Keratinocyte (primary cell): ENCODE measurements around the gene DENND10. TPM values are rescaled to one million over a fixed set of nuclear protein-coding genes. Genes with fewer than 3 reads are reported as not detected.

Source experiments
- DNase-seq: peaks from one replicate; pipeline ENCODE4 v3.0.0-alpha.2; 2011; ENCODE audit warnings: low read depth, missing footprints, low spot score
- FAIRE-seq: peaks from 2 replicates; lab custom pipeline; 2011; peaks lifted over from hg19 to GRCh38; lab: Jason Lieb, UNC
- H2AFZ ChIP-seq: 2 replicates; pipeline ENCODE4 v1.6.0; 2012; ENCODE audit warnings: low read length, control low read depth, inconsistent platforms; ENCODE audit not compliant: control insufficient read depth
- H3K27ac ChIP-seq: 2 replicates; pipeline ENCODE4 v1.5.1; 2011; ENCODE audit warnings: low read length; ENCODE audit not compliant: control insufficient read depth, insufficient read depth
- H3K27me3 ChIP-seq: 3 replicates; pipeline ENCODE4 v1.6.0; 2011; ENCODE audit warnings: low read length; ENCODE audit not compliant: control insufficient read depth, insufficient read depth; ENCODE audit errors: extremely low read depth
- H3K36me3 ChIP-seq, 2 experiments: 2 replicates in 1 of 2; 3 replicates in 1 of 2; pipeline ENCODE4 v1.5.1; 2011; ENCODE audit warnings: low read length in 2 of 2, mild to moderate bottlenecking in 1 of 2; ENCODE audit not compliant: control insufficient read depth in 2 of 2, insufficient read depth in 2 of 2; ENCODE audit errors: extremely low read depth in 1 of 2
- H3K4me1 ChIP-seq: 3 replicates; pipeline ENCODE4 v1.5.1; 2011; ENCODE audit warnings: low read length; ENCODE audit not compliant: control insufficient read depth, insufficient read depth; ENCODE audit errors: extremely low read depth
- H3K4me2 ChIP-seq: 3 replicates; pipeline ENCODE4 v1.6.0; 2011; ENCODE audit warnings: low read depth, low read length; ENCODE audit not compliant: control insufficient read depth, insufficient read depth; ENCODE audit errors: extremely low read depth
- H3K4me3 ChIP-seq, 3 experiments: fragments of 200-600 bp in 1 of 3; sonication (generic) in 1 of 3; 2 replicates in 2 of 3; 3 replicates in 1 of 3; pipeline ENCODE4 v1.5.1; 2011 to 2016; ENCODE audit warnings: low read length in 3 of 3, mild to moderate bottlenecking in 3 of 3, control low read depth in 2 of 3, inconsistent platforms in 1 of 3, low read depth in 1 of 3, mixed read lengths in 1 of 3, mixed run types in 1 of 3, moderate library complexity in 1 of 3; ENCODE audit not compliant: control insufficient read depth in 2 of 3, insufficient read depth in 2 of 3; ENCODE audit errors: extremely low read depth in 1 of 3
- H3K79me2 ChIP-seq: 2 replicates; pipeline ENCODE4 v1.6.0; 2012; ENCODE audit warnings: low read length; ENCODE audit not compliant: control insufficient read depth, insufficient read depth
- H3K9ac ChIP-seq: 3 replicates; pipeline ENCODE4 v1.6.0; 2011; ENCODE audit warnings: low read length; ENCODE audit not compliant: control insufficient read depth, insufficient read depth; ENCODE audit errors: extremely low read depth
- H3K9me1 ChIP-seq: 3 replicates; pipeline ENCODE4 v1.6.0; 2011; ENCODE audit warnings: low read length; ENCODE audit not compliant: control insufficient read depth, insufficient read depth; ENCODE audit errors: extremely low read depth
- H3K9me3 ChIP-seq: 2 replicates; pipeline ENCODE4 v1.5.1; 2012; ENCODE audit warnings: low read depth, low read length; ENCODE audit not compliant: control insufficient read depth
- H4K20me1 ChIP-seq: 3 replicates; pipeline ENCODE4 v1.6.0; 2011; ENCODE audit warnings: low read length; ENCODE audit not compliant: control insufficient read depth, insufficient read depth; ENCODE audit errors: extremely low read depth
- CTCF ChIP-seq, 3 experiments: IDR thresholded peaks in 1 of 3; conservative IDR thresholded peaks in 1 of 3; optimal IDR thresholded peaks in 1 of 3; 2 replicates in 2 of 3; 3 replicates in 1 of 3; pipeline versions ENCODE3 to v1.5.1; 2011; ENCODE audit warnings: low read length in 3 of 3, mild to moderate bottlenecking in 3 of 3, moderate library complexity in 2 of 3, control low read depth in 1 of 3, inconsistent platforms in 1 of 3; ENCODE audit not compliant: insufficient read depth in 2 of 3; ENCODE audit errors: extremely low read depth in 1 of 3
- EZH2 ChIP-seq: IDR thresholded peaks from one replicate; pipeline ENCODE4 v1.6.1; 2012; ENCODE audit warnings: inconsistent platforms, mild to moderate bottlenecking, low read length, moderate library complexity
- dilution Hi-C: fragments of 300-500 bp; cut with MboI; formaldehyde crosslinking; loops from one replicate; pipeline ENCODE4 v1.7.0; 2020; ENCODE audit warnings: low sequenced_read_pairs; ENCODE audit not compliant: extremely low pct_ligation_motif_present
- polyA plus RNA-seq, 5 experiments: library from polyadenylated mRNA; depleted of rRNA in 3 of 5; stranded (reverse) in 3 of 5; stranded (forward) in 1 of 5; unstranded in 1 of 5; fragments of >200 nt; gene quantifications; 1 replicate in 1 of 5; 2 replicates in 3 of 5; 3 replicates in 1 of 5; pipeline versions ENCODE4 v1.2.1 to v1.2.3, GENCODE V29; 2011 to 2012; ENCODE audit warnings: missing spikeins in 2 of 5, low read depth in 1 of 5, low replicate concordance in 1 of 5

Gene DENND10
- polyA plus RNA-seq, 1 donor (not counting 4 experiments of a cell fraction or from before 2014, with no cell fraction given) = 76.5 TPM

DNA sequence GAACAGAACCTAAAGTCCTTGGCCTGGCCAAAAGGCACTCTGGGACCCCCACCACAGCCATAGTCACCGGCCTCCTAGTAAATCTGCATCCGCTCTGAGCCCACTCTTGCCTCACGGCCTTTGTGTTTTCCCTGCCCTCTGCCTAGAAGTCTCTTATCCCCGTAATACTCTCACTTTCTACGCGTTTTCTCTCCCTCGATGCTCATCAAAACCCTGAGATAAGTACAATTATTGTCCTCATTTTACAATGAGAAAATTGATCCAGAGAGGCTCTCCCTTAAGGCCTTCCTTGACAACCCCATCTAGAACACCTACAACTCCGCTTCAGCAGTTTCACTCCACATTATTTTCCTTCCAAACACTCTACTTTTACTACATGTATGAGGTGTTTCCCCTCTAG lies 63.1 kb downstream of the DENND10 start:
- Histone ChIP-seq H3K4me3 (no peak overlapping the region), H3K9me1 (no peaks in the 10 kb centered on the region), H3K4me2 (no peak overlapping the region), H3K27ac (no peak overlapping the region), H3K9ac (no peak overlapping the region), H3K4me1 (peaks cover 15% of the 10 kb centered on the region), H3K36me3 (peaks cover 20 to 22% of the 10 kb centered on the region in 2 experiments), H3K9me3 (no peaks in the 10 kb centered on the region), H4K20me1 (no peaks in the 10 kb centered on the region), H3K79me2 (peaks cover 4% of the 10 kb centered on the region), H3K27me3 (no peaks in the 10 kb centered on the region), H2AFZ (no peak overlapping the region)
- TF ChIP-seq CTCF (optimal IDR thresholded peaks at IDR 0.05 in 1 of 3, IDR thresholded peaks at IDR 0.05 in 1 of 3, conservative IDR thresholded peaks at IDR 0.05 in 1 of 3; ENCODE audit: extremely low read depth in 1 of 3, insufficient read depth in 2 of 3, low read length in 3 of 3) (no peak), EZH2 (no peak)
- FAIRE-seq = no peak
- no peak for DNase-seq
- dilution Hi-C loops = no loop called here

DNA sequence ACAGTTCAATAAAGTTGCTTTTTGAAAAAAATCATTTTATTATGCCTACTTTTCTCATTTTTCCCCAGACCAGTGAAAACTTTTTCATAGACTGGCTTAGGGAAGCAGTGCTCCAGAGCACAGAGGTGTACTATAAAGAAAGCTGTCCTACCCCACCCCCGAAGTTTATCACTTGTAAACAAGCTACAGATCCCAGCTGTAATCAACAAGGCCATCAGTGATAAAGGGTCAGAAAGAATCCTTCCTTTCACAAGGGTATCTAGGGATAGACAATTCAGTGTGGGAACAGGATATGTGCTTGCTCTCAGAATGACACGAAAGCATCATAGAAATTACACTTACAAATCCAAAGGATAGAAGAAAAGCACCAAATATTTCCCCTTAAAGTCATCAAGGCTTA lies 70.2 kb downstream of the DENND10 start:
- Histone ChIP-seq H3K4me2 (no peak overlapping the region), H3K4me1 (peaks cover 17% of the 10 kb centered on the region), H3K9me3 (no peaks in the 10 kb centered on the region), H3K27me3 (no peaks in the 10 kb centered on the region), H2AFZ (no peak overlapping the region), H3K9me1 (no peaks in the 10 kb centered on the region), H4K20me1 (no peaks in the 10 kb centered on the region), H3K27ac (no peak overlapping the region), H3K4me3 (no peak overlapping the region), H3K36me3 (peaks cover 29 to 34% of the 10 kb centered on the region in 2 experiments), H3K9ac (no peak overlapping the region), H3K79me2 (peaks cover 42% of the 10 kb centered on the region)
- dilution Hi-C loops = no loop called here
- FAIRE-seq = no peak
- no peak for DNase-seq
- TF ChIP-seq EZH2 (no peak), CTCF (optimal IDR thresholded peaks at IDR 0.05 in 1 of 3, IDR thresholded peaks at IDR 0.05 in 1 of 3, conservative IDR thresholded peaks at IDR 0.05 in 1 of 3; ENCODE audit: extremely low read depth in 1 of 3, insufficient read depth in 2 of 3, low read length in 3 of 3) (no peak)
